Measurements from ENCODE around the gene ZFYVE26.

Gene ZFYVE26

DNA sequence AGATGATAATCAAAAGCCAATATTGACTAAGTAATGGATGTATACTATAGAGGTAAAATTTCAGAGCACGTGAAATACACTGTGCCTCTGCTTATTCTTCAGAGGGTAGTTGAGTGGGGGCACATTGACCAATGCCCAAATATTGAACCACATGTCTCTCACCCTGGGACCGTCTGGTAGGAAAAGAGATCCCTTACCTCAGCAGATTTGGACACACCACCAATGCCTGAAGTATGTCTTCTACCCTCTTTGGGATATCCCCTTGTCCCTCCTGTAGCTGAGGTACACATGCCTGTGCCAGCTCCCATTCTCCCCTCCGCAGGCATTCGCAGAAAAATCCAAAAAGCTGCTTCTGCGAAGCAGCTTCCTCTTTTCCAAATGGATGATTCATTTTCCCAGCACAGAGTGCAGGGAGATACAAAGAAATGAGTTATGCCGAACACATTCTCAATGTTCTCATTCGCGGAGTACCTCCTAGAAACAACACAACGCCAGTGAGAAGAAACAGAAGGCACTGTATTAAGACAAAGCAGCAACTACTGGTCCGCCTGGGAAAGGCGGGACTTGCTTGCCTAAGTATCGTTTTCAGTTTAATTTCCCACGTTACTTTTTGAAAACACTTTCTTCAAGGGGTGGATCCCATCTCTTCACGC lies 691 bp downstream of the ZFYVE26 start:
- peak; percentile 20 for DNase-seq

DNA sequence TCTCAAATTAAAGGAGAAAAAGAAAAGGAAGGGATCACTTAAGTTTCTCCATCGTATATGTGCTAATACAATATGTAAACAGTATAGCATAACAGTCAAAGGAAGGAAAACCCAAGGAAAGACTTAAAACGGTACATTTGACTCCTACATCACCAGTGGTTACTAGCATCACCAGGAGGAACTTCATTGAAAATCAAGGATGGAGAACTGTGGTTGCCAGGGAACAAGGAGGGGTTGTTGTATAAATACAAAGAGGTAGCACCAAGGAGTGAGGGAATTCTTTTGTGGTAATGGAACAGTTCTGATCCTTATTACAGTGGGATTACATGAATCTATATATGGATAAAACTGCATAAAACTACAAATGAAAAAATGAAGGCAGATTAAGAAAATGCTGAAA lies 1.6 kb downstream of the ZFYVE26 start:
- no peak for DNase-seq

DNA sequence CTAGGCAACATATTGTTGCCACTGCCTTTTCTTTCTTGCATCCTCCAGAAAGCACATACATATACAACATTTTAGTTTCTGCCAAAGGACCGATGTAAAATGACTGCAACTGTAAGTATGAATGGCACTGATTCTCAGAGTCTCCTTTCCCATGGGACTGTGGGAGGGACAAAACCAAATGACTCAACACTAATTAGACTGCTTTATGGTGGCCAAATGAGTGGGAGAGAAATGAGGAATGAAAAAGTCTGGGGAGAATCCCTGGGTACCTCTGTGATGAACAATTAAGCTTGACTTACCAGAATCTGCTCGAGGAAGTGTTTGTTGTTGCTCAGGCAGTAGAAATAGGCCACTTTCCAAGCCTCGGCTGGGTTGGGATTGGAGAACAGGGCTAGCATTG lies 10.1 kb downstream of the ZFYVE26 start:
- peak; percentile 61 for DNase-seq

DNA sequence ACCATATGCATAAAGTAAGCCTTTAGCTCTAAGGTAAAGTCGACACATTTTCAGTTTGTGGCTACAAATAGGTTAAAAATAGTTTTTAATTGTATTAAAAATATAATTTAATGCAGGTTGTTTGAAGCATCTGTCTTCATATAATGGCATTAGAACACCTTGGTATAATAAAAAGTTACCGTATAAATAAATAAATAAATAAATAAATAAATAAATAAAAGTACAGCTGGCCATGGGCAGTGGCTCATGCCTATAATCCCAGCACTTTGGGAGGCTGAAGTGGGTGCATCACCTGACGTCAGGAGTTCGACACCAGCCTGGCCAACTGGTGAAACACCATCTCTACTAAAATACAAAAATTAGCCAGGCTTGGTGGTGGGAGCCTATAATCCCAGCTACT lies 15.6 kb downstream of the ZFYVE26 start:
- no peak for DNase-seq

DNA sequence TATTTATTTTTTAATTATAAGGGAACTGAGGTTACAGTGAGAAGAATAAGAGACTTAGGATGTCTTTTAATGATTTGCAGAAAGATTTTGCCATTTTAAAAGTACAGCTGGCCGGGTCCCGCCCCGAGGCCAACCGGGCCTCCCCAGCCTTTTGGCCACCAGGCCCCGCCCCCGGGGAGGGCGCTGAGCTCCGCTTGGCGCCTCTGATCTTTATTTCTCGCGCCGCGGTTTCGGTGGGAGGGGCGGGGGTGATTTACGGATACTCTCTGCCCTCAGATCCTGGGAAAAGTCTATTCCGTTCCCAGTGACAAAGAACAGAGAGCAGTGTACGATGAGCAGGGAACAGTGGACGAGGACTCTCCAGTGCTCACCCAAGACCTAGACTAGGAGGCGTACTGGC lies 17.7 kb downstream of the ZFYVE26 start:
- no peak for DNase-seq

DNA sequence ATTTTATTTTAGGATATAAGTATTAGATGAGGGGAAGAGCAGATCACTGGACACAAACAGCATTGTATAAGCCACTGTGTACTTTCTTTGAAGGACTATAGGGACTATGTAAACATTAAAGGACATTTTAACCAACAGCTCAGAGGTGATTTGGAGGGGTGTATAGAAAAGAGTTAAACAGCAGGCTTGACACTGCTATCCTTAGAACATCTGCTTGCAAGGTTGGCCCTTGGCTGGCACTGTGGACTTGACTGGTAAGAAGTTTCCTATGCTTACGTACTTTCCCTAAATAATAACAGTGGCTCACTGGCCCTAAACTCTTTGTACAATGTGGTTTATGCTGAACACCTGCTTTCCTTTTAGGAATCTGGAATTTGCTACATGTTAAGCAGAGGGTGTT lies 28.7 kb downstream of the ZFYVE26 start:
- no peak for DNase-seq

DNA sequence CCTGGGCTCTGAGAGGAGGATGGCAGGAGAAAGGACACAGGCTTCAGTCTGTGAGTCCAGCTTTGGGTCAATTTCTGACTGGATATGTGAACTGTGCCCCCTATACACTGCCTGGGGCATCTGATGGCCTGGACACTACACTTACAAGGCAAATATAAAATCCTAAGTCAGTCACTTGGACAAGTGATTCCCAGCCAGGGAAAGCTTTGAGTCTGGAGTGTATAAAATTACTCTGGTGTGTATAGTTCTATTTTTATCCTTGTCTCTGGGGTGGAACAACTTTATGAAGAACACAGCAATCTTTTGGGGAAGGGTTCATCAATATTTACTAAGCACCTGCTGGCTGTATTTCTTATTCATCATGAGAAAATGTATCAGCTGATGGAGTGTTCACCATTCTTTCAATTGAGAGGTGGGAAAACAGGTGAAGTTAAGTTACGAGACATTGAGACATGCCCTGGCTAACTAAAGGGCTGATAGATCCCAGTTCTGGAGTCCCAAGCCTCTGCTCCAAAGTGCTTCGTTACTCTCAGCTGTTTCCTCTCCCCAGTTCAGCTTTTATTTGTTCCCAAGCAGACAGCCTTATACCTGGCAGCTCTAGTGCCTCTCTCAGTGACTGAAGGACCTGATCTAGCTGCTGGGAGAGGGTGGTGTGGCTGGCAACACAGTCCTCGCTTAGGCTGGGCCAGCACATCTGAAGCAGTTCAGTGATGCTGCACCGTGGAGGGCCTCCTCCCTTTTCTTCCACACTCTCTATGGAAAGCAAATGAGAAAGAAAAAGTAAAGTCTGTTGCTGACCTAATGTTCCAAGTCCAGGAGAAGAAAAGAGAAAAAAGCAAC lies 30.9 kb downstream of the ZFYVE26 start:
- no peak for DNase-seq

DNA sequence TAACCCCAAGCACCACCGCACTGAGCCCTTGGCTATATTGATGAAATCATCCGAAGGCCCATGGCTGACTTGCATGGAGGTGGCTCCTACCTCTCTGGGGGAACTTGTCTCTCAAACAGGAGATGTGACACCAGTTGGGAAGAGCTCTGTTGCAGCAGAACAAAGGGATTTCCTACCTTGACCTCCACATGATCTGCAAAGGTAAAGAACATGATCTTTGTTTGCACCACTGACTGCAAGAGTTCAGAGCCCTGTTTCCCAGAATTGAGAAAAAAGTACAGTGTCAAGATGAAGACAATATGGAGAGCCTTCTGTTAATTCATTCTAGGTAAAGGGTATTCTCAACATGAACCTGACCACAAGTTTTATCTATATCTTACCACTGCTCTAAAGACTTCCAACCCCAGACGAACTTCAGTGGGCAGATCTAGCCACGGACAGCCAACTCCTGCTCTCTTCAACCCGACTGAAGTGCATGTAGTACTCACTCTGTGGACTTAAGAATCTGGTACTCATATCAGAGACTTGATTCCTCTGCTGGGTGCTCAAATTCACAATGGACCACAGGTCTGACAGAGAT lies 32.1 kb downstream of the ZFYVE26 start:
- no peak for DNase-seq

DNA sequence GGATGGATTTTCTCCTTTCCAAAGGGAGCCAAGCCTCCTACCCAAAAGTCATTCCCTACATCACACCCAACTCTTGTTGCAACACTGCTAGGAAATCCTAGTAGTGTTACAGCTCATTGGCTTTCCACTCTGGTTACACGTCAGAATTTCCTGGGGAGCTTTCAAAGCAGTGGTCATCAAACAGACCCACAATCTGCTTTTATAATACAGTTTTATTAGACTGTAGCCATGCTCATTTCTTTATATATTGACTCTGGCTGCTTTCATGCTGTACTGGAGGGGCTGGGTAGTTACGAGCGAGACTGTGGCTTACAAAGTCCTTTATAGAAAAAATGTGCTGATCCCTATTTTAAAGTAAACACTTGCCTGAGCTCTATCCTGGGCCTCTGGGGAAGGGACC lies 34.3 kb downstream of the ZFYVE26 start:
- no peak for DNase-seq

DNA sequence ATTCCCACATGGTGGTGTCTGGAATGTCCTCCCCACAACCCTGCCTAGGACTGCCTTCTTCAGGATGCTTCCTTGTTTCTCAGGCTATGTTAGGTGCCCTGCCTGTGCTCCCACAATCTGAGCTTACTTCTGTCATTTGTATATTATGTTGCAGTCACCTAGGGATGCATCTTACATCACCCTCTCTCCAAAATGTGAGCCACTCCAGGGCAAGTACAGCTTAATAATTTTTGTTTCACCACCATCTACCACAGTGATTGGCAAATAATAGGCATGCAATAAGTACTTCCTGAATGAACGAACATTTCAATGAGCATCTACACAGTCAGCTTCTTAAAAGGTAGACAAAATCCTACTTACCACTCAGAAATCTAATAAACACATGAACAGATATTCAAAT lies 37.6 kb downstream of the ZFYVE26 start:
- no peak for DNase-seq

DNA sequence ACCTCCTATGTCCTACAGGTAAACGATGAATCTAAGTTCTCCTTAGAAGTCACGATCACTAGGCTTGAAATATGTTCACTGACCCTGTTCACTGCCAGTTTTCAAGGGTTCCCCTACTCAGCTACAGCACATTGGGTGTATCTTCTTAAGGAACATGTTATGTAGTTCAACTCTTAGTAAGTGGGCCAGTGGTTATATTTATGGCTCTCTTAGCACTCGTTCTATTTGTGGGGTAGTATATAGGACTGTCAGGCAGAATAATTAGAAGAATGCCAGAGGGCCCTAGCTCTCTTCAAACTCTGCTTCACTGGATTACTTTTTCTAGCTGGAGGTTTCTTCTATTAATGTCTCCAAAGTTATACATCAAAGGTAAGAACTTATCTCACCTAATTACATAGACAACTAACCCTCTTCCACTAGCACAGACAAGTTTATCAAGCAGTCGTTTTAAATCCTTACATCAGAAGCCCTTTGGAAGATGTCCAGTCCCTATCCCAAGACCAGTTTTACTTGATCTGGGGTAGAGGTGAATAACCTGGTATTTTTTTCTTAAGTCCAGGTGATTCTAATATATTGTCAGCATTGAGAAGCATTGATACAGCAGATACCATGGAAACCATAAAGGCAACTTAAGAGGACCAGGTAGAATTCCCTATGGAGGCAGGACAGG lies 39.6 kb downstream of the ZFYVE26 start:
- DNase-seq: no peak

DNA sequence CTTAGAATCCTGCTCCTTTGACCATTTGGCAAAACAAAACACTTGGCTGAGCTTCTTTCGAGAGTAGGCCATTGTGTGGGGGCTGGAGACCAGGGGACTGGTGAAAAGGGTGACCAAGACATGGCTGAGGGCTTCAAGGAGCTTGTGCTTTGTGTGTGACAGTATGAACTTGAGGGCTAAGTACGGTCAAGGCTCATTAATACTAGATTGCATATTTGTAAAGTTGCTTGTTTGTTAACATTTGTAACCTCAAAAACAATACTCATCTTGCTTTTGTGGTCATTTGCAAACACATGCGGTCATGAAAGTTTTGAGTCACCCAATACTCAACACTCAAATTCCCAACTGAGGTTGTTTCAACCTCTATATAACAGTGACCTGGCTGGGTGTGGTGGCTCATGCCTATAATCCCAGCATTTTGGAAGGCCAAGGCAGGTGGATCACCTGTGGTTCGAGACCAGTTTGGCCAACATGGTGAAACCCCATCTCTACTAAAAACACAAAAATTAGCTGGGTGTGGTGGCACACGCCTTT lies 42.5 kb downstream of the ZFYVE26 start:
- DNase-seq: no peak

DNA sequence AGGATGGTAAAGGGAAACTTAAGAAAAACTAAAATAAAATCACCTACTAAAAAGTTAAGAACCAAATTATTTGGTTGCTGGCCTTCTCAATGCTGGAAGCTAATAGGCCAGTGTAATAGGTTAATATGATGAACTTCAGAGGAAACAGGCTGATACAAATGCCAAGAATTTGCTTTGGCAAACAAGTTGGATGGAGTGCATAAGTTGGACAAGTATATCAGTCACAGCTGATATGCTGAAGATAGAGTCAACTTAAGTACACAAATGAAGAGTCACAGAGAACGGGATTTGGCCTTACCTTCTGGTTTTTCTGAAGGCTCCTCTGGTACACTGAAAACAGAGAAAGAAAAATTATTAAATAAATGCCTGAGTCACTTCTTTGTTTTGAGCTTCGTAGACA lies 48.2 kb downstream of the ZFYVE26 start:
- no peak for DNase-seq

DNA sequence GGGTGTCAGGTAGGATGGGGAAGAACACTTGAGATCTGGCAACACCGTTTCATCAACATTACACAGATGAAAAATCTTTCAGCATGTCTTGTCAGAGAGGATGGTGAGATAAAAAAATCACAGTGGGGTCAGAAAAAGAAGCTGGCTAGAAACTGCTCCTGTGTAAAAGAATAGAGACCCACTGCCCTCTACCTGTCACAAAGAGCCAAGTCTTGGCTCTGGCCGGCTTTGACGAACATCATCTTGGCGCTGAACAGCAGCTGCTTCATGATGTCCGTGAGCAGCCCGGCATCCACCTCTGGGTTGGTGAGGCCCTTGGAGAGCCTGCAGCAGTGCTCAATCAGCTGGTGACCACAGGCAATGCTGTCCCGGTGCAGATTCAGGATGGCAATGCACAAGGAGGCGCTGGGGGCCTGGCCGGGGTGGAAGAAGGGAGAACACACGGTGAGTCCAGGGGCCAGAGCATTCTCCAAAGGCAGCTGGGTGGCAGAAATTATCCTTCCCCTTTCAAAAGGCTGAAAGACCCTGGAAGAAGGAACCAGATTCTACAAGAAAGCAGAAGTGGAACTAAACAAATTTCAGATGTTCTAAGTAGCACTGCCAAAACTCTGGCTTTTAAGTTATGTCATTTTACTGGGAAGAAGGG lies 50.2 kb downstream of the ZFYVE26 start:
- no peak for DNase-seq

DNA sequence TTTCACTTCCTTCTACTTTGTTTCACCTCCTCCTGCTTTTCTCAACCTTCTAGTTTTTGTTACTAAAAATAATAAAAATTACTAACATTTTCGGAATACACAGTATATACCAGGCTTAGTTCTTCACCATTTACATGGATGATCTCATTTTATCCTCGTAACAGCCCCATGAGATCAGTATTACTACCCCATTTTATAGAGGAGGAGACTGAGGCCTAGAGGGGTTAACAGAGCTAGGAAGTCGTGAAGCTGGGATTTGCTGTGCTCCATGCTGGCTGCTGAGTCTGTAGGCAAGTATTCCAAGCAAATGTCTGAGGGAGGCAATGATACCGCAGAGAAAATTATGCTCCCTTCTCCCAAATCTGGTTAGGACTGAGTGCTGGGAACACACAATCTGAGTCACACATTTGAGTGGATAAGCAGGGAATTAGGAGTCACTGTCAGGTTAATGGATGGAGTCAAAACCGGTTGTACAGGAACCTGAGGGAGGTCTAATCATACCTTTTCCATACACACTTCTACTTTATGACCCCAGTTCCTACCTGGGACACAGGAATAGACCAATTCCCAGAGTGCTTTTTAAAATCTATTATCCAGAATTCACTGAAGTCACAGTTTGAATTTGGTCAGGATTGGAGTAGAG lies 51.1 kb downstream of the ZFYVE26 start:
- DNase-seq: no peak

DNA sequence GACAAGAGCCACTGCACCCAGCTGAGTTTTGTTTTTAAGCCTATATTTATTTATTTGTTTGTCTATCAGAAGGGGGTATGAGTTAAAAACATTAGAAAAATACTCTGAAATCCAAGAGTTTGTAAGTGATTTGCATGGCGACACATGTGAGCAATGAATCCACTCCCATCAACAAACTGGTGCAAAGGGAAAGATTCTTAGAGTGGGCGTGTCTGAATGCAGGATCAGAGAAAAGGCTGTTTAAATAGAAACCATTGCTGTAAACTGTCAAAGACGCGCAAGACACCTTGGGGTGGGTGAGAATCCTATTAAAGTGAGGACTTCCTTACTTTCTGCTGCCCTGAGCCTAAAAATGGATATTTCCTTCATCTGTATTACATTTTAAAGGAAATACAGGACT lies 51.9 kb downstream of the ZFYVE26 start:
- DNase-seq: no peak

DNA sequence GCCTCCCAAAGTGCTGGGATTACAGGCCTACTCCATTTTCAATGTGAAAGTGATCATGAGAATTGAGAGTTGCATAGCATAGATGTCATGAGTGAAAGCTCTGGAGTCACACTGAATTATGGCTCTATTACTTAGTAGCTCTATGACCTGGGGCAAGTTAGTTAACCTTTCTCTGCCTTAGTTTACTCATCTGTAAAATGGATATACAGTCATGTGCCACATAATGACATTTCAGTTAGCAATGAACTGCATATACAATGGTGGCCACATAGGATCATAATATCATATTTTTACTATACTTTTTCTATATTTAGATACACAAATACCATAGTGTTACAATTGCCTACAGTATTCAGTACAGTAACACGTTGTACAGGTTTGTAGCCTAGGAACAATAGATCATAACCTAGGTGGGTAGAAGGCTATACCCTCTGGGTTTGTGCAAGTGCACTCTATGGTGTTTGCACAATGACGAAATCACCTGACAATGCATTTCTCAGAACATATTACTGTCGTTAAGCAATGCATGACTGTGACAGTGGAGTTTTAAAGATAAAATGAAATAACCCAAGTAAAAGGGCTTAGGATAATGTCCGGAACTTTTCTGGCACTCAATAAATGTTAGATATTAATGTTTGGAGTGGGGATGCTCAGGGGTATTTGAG lies 53.1 kb downstream of the ZFYVE26 start:
- no peak for DNase-seq

DNA sequence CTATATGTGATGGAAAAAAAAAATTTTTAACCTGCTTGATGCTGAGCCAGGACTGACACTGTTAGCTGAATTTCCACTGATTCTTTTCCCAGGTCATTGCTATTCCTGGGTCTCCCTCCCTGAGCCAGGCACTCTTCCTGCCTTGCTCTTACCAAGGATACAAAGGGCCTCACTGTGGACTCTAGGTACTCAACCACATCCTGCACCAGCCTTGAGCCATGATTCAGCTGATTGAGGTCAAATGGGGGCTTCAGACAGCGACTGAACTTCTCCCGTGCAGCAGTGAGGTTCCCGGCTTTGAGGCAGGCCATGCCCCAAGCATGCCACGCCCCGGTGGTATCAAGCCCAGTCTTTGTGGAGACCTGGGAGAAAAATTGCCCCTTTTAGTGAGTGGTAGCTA lies 54.3 kb downstream of the ZFYVE26 start:
- DNase-seq: no peak

DNA sequence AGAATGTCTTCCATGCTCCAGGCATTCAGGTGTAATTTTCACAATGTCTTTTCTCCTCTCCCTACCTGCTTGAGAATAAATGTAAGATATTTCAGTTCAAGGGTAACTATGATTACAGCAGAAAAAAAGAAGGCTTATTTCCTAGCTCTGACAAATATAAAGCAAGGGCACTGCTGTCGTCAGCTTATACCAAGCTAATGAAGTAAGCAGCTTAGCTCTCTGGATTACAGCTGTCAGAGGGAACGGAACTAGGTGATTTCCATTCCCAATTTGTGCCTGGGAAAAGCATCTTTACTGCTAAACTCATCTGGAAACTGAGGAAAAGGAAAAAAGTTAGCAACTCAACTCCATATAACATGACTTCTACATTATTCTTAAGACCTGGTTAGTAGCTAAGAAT lies 56.5 kb downstream of the ZFYVE26 start:
- DNase-seq: no peak

DNA sequence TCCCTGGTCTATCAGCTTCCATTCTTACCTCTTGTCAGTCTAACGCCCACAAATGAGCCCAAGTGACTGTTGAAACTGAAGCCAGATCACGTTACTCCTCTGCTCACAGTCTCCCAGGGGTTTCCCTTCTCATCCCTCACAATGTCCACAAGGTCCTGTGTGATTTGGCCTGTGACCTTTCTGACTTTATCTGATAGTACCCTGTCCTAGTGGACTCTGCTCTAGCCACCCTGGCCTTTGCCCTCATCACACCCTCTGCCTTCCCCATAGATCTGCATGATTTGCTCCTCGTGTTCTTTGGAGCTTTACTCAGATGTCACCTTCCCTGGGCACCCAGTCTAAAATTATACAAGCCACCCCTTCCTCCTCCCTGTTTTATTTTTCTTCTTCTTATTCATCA lies 59.2 kb downstream of the ZFYVE26 start:
- no peak for DNase-seq

DNA sequence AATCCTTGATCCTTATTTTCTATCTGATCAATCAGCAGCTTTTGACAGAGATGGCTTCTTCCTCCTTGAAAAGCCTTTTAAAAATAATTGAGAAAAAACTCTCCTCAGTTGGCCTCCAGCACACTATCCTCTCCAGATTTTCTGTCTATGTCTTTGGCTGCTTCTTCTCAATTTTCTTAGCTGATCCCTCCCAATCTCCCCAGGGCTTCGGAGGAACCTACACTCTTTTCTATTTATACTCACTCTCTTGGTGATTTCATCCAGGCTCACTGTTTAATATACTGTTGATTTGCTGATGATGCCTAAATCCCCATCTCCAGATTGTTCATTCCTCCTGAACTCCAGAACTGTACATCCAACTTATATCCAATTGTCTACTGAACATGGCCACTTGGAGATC lies 59.9 kb downstream of the ZFYVE26 start:
- DNase-seq: no peak

All from fibroblast of skin of right quadriceps (primary cell).